ENCODE results near the gene LRIT2. TPM values are rescaled to one million over a fixed set of nuclear protein-coding genes. Genes with fewer than 3 reads are reported as not detected.
A peak's percentile ranks its signal among the peaks of the same experiment; 100 is the strongest.

The LRIT2 gene
- total and polyA plus RNA-seq, 9 of the 15 experiments (the other 6 are each of a cell fraction or from before 2014, with no cell fraction given): not detected

DNA sequence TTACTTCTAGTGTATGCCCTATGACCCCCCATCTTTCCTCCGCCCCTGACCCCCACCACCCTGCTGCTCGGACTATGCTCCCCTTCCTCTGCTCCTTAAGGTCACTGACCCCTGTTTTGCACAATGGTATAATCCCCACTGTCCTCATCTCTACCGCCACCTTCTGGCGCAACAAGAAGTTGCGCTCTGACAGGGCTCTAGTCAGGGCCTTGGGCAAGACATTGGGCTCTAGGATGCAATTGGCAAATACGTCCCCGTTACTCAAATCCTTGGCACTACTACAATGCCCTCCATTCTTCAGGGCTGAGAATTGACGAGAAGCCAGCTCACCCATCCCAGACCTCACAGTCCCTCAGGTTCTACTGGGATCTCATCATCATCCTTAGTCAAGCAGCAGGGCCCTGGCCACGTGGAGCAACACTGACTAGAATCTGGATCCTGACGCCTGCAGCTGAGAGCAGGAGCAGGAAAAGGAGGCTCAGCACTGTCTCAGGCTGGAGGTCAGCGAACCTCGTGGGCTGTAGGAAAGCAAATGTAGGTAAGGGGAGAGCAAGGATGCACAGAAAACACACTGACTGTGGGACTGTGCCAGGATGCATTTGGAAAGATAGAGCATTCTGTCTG lies 10.6 kb downstream of the LRIT2 start:
- Histone ChIP-seq H3K9ac (ENCODE audit: insufficient read depth in 1 of 2, low read depth in 2 of 2, low read length in 2 of 2) (no peak overlapping the region), H3K4me2 (ENCODE audit: insufficient read depth, low read length) (no peak overlapping the region; the same call in 1 of the 2 replicates), H3K79me2 (ENCODE audit: control insufficient read depth, insufficient read depth, low read length) (no peaks in the 10 kb centered on the region), H3K4me1 (replicated peaks in 1 of 2; ENCODE audit: control insufficient read depth in 2 of 2, insufficient read depth in 2 of 2, low read length in 2 of 2) (peaks cover 0 to 6% of the 10 kb centered on the region in 2 experiments; a peak in 2 of 5 replicates), H3K9me3 (replicated peaks; ENCODE audit: control insufficient read depth, insufficient read depth, low read depth, low read length) (no peaks in the 10 kb centered on the region), H3K9me1 (ENCODE audit: control insufficient read depth, insufficient read depth, low read length) (no peaks in the 10 kb centered on the region), H3K4me3 (no peak overlapping the region), H3K27ac (ENCODE audit: extremely low read depth, low read depth, low read length) (no peak overlapping the region), H2AFZ (ENCODE audit: low read depth, low read length) (no peak overlapping the region), H3K27me3 (ENCODE audit: control insufficient read depth in 2 of 2, insufficient read depth in 2 of 2, low read length in 2 of 2) (peaks cover 2 to 34% of the 10 kb centered on the region in 2 experiments; a peak in 4 of 5 replicates), H4K20me1 (replicated peaks; ENCODE audit: control insufficient read depth, insufficient read depth, low read length) (peaks cover 6% of the 10 kb centered on the region; the same call in 1 of the 2 replicates), H3K36me3 (ENCODE audit: control insufficient read depth, insufficient read depth, low read length) (no peaks in the 10 kb centered on the region)
- in situ Hi-C loops (cut with MboI): no loop called here
- intact Hi-C loops (cut with micrococcal nuclease): loop anchor here (1.0 kb wide), 2 partner anchors 88 to 323 kb away; no protein-coding TSS in a partner anchor
- peak; percentile 96 for ATAC-seq
- no TSS peak for BruUV-seq (replicated peaks)
- peak; percentile 60 to 82 (median 72) for DNase-seq (ENCODE audit: extremely low read depth in 1 of 4, low spot score in 3 of 4)
- WGBS (ENCODE audit: insufficient coverage, low coverage, missing lambda C conversion rate): 2% methylated on average over 12 of the region's 12 CpGs
- ChIA-PET POLR2A (interaction anchor here (0.6 to 1.4 kb wide), 4 partner anchors 64 to 239 kb away, joined by 3 to 4 read pairs (median 3); no protein-coding TSS in a partner anchor), CTCF (ENCODE audit: low intra/inter-chr PET ratio) (interaction anchor here (0.6 to 0.7 kb wide), 2 partner anchors 67 to 89 kb away, joined by 3 to 5 read pairs; no protein-coding TSS in a partner anchor)
- peak; percentile 94 for FAIRE-seq
- TF ChIP-seq, protein P1, sequence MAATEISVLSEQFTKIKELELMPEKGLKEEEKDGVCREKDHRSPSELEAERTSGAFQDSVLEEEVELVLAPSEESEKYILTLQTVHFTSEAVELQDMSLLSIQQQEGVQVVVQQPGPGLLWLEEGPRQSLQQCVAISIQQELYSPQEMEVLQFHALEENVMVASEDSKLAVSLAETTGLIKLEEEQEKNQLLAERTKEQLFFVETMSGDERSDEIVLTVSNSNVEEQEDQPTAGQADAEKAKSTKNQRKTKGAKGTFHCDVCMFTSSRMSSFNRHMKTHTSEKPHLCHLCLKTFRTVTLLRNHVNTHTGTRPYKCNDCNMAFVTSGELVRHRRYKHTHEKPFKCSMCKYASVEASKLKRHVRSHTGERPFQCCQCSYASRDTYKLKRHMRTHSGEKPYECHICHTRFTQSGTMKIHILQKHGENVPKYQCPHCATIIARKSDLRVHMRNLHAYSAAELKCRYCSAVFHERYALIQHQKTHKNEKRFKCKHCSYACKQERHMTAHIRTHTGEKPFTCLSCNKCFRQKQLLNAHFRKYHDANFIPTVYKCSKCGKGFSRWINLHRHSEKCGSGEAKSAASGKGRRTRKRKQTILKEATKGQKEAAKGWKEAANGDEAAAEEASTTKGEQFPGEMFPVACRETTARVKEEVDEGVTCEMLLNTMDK (IDR thresholded peaks at IDR 0.05; ENCODE audit: borderline replicate concordance, insufficient read depth, low read depth, low read length, poor library complexity, severe bottlenecking): peak; percentile 67
- TF ChIP-seq, protein P2, sequence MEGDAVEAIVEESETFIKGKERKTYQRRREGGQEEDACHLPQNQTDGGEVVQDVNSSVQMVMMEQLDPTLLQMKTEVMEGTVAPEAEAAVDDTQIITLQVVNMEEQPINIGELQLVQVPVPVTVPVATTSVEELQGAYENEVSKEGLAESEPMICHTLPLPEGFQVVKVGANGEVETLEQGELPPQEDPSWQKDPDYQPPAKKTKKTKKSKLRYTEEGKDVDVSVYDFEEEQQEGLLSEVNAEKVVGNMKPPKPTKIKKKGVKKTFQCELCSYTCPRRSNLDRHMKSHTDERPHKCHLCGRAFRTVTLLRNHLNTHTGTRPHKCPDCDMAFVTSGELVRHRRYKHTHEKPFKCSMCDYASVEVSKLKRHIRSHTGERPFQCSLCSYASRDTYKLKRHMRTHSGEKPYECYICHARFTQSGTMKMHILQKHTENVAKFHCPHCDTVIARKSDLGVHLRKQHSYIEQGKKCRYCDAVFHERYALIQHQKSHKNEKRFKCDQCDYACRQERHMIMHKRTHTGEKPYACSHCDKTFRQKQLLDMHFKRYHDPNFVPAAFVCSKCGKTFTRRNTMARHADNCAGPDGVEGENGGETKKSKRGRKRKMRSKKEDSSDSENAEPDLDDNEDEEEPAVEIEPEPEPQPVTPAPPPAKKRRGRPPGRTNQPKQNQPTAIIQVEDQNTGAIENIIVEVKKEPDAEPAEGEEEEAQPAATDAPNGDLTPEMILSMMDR (IDR thresholded peaks at IDR 0.05 in 2 of 3, conservative IDR thresholded peaks at IDR 0.05 in 1 of 3; ENCODE audit: insufficient read depth in 2 of 3, low read depth in 1 of 3, low read length in 3 of 3): peak; percentile 77 to 83 (median 78)
- TF ChIP-seq SRF (CRISPR knock-in tag; IDR thresholded peaks at IDR 0.05): no peak
- TF ChIP-seq PHF21A (IDR thresholded peaks at IDR 0.05; ENCODE audit: borderline replicate concordance, low read depth): no peak
- peak in 1 of 2 experiments; percentile 53; a peak in 2 of 4 replicates for TF ChIP-seq RAD21 (CRISPR knock-in tag; conservative IDR thresholded peaks at IDR 0.05 in 1 of 2, IDR thresholded peaks at IDR 0.05 in 1 of 2)
- peak; percentile 48; the same call in 1 of the 2 replicates for TF ChIP-seq SMC3 (conservative IDR thresholded peaks at IDR 0.05; ENCODE audit: insufficient read depth, low read depth, low read length)
- TF ChIP-seq PTBP1 (IDR thresholded peaks at IDR 0.05; ENCODE audit: low read depth, low read length): no peak
- peak in 1 of 2 experiments; percentile 71; a peak in 1 of 4 replicates for TF ChIP-seq FOXK2 (conservative IDR thresholded peaks at IDR 0.05 in 1 of 2, IDR thresholded peaks at IDR 0.05 in 1 of 2; ENCODE audit: low read depth in 2 of 2)
- TF ChIP-seq, protein P3, sequence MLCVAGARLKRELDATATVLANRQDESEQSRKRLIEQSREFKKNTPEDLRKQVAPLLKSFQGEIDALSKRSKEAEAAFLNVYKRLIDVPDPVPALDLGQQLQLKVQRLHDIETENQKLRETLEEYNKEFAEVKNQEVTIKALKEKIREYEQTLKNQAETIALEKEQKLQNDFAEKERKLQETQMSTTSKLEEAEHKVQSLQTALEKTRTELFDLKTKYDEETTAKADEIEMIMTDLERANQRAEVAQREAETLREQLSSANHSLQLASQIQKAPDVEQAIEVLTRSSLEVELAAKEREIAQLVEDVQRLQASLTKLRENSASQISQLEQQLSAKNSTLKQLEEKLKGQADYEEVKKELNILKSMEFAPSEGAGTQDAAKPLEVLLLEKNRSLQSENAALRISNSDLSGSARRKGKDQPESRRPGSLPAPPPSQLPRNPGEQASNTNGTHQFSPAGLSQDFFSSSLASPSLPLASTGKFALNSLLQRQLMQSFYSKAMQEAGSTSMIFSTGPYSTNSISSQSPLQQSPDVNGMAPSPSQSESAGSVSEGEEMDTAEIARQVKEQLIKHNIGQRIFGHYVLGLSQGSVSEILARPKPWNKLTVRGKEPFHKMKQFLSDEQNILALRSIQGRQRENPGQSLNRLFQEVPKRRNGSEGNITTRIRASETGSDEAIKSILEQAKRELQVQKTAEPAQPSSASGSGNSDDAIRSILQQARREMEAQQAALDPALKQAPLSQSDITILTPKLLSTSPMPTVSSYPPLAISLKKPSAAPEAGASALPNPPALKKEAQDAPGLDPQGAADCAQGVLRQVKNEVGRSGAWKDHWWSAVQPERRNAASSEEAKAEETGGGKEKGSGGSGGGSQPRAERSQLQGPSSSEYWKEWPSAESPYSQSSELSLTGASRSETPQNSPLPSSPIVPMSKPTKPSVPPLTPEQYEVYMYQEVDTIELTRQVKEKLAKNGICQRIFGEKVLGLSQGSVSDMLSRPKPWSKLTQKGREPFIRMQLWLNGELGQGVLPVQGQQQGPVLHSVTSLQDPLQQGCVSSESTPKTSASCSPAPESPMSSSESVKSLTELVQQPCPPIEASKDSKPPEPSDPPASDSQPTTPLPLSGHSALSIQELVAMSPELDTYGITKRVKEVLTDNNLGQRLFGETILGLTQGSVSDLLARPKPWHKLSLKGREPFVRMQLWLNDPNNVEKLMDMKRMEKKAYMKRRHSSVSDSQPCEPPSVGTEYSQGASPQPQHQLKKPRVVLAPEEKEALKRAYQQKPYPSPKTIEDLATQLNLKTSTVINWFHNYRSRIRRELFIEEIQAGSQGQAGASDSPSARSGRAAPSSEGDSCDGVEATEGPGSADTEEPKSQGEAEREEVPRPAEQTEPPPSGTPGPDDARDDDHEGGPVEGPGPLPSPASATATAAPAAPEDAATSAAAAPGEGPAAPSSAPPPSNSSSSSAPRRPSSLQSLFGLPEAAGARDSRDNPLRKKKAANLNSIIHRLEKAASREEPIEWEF (CRISPR knock-in tag; IDR thresholded peaks at IDR 0.05): no peak
- TF ChIP-seq RBFOX2 (IDR thresholded peaks at IDR 0.05; ENCODE audit: low read depth, low read length): no peak

Data from K562 (cell line).